Small intestine (tissue), 7 donors: ENCODE measurements around the gene IL5RA. TPM values are rescaled to one million over a fixed set of nuclear protein-coding genes. Genes with fewer than 3 reads are reported as not detected.
A peak's percentile ranks its signal among the peaks of the same experiment; 100 is the strongest.

Experiments
- DNase-seq, 2 donors: peaks; one replicate each; pipeline versions ENCODE4 v3.0.0 to v3.0.0-alpha.2; 2013
- FAIRE-seq: peaks from 2 replicates; lab custom pipeline; 2012; peaks lifted over from hg19 to GRCh38; lab: Jason Lieb, UNC
- H3K27ac ChIP-seq, 3 donors: one replicate each; pipeline ENCODE4 v1.5.1; 2013; ENCODE audit warnings: low read length in 2 of 3, mild to moderate bottlenecking in 2 of 3, control low read depth in 1 of 3, inconsistent platforms in 1 of 3, low read depth in 1 of 3, moderate library complexity in 1 of 3
- H3K27me3 ChIP-seq, 3 donors: one replicate each; pipeline ENCODE4 v1.6.1; 2013; ENCODE audit warnings: low read length in 3 of 3, inconsistent platforms in 1 of 3; ENCODE audit not compliant: control insufficient read depth in 3 of 3, insufficient read depth in 3 of 3
- H3K36me3 ChIP-seq, 3 donors: one replicate each; pipeline ENCODE4 v1.6.1; 2013; ENCODE audit warnings: low read length in 3 of 3, inconsistent platforms in 1 of 3, low read depth in 1 of 3, mild to moderate bottlenecking in 1 of 3, moderate library complexity in 1 of 3; ENCODE audit not compliant: control insufficient read depth in 3 of 3, insufficient read depth in 2 of 3
- H3K4me1 ChIP-seq, 3 donors: one replicate each; pipeline ENCODE4 v1.6.1; 2013; ENCODE audit warnings: low read length in 2 of 3, inconsistent platforms in 1 of 3, low read depth in 1 of 3, mild to moderate bottlenecking in 1 of 3, moderate library complexity in 1 of 3; ENCODE audit not compliant: control insufficient read depth in 3 of 3, insufficient read depth in 2 of 3
- H3K4me3 ChIP-seq, 3 donors: one replicate each; pipeline ENCODE4 v1.5.1; 2013; ENCODE audit warnings: low read length in 3 of 3, control low read depth in 1 of 3, inconsistent platforms in 1 of 3, low read depth in 1 of 3, mild to moderate bottlenecking in 1 of 3, moderate library complexity in 1 of 3
- H3K9me3 ChIP-seq, 2 donors: one replicate each; pipeline ENCODE4 v1.6.1; 2013; ENCODE audit warnings: low read depth in 1 of 2, low read length in 1 of 2; ENCODE audit not compliant: control insufficient read depth in 2 of 2, insufficient read depth in 1 of 2
- WGBS, 3 donors: extraction: QIAGEN DNeasy Blood & Tissue Kit; methylation state at CpG; one replicate each; pipeline ENCODE4 v1.1.7; 2013; 5-methylcytosine and 5-hydroxymethylcytosine counted together
- polyA plus RNA-seq, 4 donors: library from polyadenylated mRNA; stranded (reverse) in 3 of 4; unstranded in 1 of 4; fragments of 200-250 nt in 3 of 4; fragments of 120-200 nt in 1 of 4; gene quantifications; one replicate each; pipeline versions ENCODE4 v1.2.1 to v1.2.3, GENCODE V29; 2013
- donor health status: healthy with polysubstance abuse.
- donor health status: control.
- donor health status: control.
- donor health status: Bipolar disorder and iron deficiency.
- donor health status: healthy.

The IL5RA gene
- polyA plus RNA-seq, 4 donors = 0.09 to 0.81 (median 0.15) TPM; not detected in 1

DNA sequence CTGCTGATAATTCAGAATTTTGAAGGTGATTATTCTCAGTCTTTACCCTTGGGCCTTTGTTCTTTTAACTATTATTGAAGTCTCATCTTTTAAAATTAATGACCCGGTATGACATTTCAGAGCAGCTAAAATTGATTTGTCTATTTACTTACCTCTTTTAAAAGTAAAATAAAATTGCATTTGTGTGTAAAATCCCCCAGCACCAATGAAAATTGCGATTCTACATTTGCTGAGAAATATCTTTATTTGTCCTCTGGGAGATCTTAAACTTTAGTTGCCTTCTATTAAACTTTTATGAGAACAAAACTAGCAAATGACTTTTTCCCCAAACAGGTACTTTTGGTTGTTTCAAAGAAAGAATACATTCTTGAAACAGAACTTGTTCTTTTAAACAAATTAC lies 7.5 kb upstream of the IL5RA start:
- WGBS, 3 donors = 77 to 89% (median 83%) methylated on average over 2 of the region's 2 CpGs
- Histone ChIP-seq H3K4me3 (no peak overlapping the region), H3K27ac (no peak overlapping the region), H3K9me3 (no peaks in the 10 kb centered on the region), H3K36me3 (no peaks in the 10 kb centered on the region), H3K4me1 (no peaks in the 10 kb centered on the region), H3K27me3 (peaks cover 0 to 3% (median 0%) of the 10 kb centered on the region in 3 donors)
- DNase-seq (no peak), FAIRE-seq (no peak)

- WGBS, 3 donors = 38 to 62% (median 54%) methylated on average over 4 of the region's 4 CpGs
Measured at GRCh38 chr3:3113042-3113709, 3.0 kb upstream of the IL5RA start.

GRCh38 chr3:3110749-3111361 lies 681 bp upstream of the IL5RA start:
- Histone ChIP-seq H3K27me3 (no peaks in the 10 kb centered on the region), H3K4me1 (no peaks in the 10 kb centered on the region), H3K36me3 (no peaks in the 10 kb centered on the region), H3K27ac (no peak overlapping the region), H3K4me3 (no peak overlapping the region), H3K9me3 (no peaks in the 10 kb centered on the region)
- 42 to 61% (median 45%) methylated on average over 7 of the region's 7 CpGs for WGBS, 3 donors
- FAIRE-seq (no peak), DNase-seq (no peak)

More at GRCh38 chr3:3113042-3113709, 3.0 kb upstream of the IL5RA start:
- H3K9me3 ChIP-seq = no peaks in the 10 kb centered on the region
- FAIRE-seq (no peak), DNase-seq (no peak)
- no peak overlapping the region for H3K27ac ChIP-seq
- no peaks in the 10 kb centered on the region for H3K4me1 ChIP-seq
- H3K27me3 ChIP-seq = no peaks in the 10 kb centered on the region
- H3K36me3 ChIP-seq = no peaks in the 10 kb centered on the region
- H3K4me3 ChIP-seq = no peak overlapping the region

DNA sequence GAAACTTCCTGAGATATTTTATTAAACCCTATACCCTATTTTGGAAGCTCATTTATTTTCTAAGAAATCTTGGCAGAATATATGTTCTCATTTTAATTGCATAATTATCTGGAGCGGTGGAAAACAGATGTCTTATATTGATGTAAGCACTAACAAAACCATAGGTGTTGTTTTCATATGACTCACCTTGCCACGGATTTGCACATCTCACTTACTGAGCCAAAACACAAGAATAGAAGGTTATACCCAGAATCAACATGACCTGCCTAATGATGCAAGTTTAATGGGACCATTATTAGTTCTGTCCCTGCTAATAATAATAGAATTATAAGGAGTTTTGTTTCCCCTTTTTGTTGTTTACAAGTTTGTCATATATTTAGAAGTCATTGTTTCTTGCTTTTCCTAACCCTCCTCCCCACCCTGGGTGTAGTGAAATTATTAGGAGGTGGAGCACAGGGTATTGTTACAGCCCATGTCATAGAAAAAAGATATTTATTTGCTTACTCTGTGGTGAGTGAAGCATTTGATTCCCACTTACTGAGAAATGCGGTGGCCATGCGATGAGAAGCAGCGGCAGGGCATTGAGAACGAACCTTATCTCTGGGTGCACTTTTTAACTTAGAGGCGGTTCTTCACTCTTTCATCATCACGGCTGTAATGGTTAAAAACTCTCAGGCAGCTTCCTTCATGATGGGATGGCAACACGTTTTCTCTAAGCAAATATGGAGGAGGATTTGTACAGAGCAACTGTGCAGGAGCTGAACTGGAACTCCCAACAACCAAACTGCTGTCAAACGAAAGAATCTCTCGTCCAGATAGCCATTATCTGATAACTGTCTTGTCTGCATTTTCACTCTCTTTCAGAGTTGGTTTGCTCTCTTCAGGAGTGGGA lies 521 bp downstream of the IL5RA start:
- FAIRE-seq (no peak), DNase-seq (peak in 1 of 2 donors; percentile 4)
- H3K27ac ChIP-seq = peak overlapping the region in 1 of 3 donors; percentile 22
- H3K36me3 ChIP-seq = no peaks in the 10 kb centered on the region
- no peaks in the 10 kb centered on the region for H3K27me3 ChIP-seq
- no peaks in the 10 kb centered on the region for H3K4me1 ChIP-seq
- H3K9me3 ChIP-seq = no peaks in the 10 kb centered on the region
- no peak overlapping the region for H3K4me3 ChIP-seq
- 24 to 45% (median 33%) methylated on average over 11 of the region's 11 CpGs for WGBS, 3 donors

DNA sequence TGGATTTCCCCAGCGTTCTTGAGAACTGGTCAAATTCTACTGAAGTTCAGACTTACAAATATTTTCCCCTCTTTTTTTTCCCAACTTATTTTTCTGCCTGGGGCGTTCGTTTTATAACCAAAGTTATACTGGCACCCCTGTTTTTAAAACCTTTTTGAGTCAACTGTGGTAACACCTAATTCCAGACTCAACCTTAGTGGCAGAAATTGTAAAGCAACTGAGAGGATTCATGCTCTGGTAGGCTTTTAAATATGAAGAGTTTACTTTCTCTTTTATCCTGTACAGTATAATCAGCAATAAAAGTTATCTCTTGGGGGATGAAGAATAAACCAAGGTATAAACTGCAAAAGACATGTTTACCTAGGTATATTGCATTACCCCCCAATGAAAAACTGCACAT lies 2.3 kb downstream of the IL5RA start:
- FAIRE-seq = no peak
- 67 to 85% (median 73%) methylated on average over 3 of the region's 3 CpGs for WGBS, 3 donors
- H3K36me3 ChIP-seq = no peaks in the 10 kb centered on the region
- no peaks in the 10 kb centered on the region for H3K9me3 ChIP-seq
- H3K4me1 ChIP-seq = no peaks in the 10 kb centered on the region
- no peaks in the 10 kb centered on the region for H3K27me3 ChIP-seq
- H3K27ac ChIP-seq = no peak overlapping the region
- no peak overlapping the region for H3K4me3 ChIP-seq
- no peak for DNase-seq

GRCh38 chr3:3107181-3107580 lies 3.0 kb downstream of the IL5RA start:
- H3K4me1 ChIP-seq = no peaks in the 10 kb centered on the region
- 92 to 100% (median 96%) methylated on average over 3 of the region's 3 CpGs for WGBS, 3 donors

DNA sequence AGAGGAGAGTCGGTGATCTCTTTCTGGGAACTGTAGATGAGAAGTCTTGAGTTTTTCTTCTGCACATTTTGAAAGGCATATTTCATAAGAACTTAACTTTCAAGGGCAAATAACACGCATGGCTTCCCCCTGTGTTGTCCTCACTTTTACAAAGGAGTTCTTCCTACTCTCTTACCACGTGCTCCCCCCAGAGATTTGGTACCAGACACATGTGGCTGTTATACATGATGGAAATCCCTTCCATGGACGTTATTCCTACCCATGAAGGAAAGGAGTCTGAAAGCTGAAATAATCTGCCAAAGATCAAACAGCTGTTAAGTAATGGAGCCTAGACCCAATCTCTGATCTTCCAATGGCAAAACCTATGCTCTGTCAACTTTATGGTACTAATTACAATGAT lies 4.4 kb downstream of the IL5RA start:
- H3K36me3 ChIP-seq = no peaks in the 10 kb centered on the region
- FAIRE-seq = no peak
- no peak overlapping the region for H3K27ac ChIP-seq
- WGBS, 3 donors = 68 to 77% (median 68%) methylated on average over 4 of the region's 4 CpGs
- H3K9me3 ChIP-seq = no peaks in the 10 kb centered on the region
- no peak for DNase-seq
- no peak overlapping the region for H3K4me3 ChIP-seq
- H3K27me3 ChIP-seq = peaks cover 0 to 3% (median 0%) of the 10 kb centered on the region in 3 donors
- H3K4me1 ChIP-seq = no peaks in the 10 kb centered on the region

More at GRCh38 chr3:3107181-3107580, 3.0 kb downstream of the IL5RA start:
- Histone ChIP-seq H3K27me3 (peaks cover 0 to 3% (median 0%) of the 10 kb centered on the region in 3 donors), H3K36me3 (no peaks in the 10 kb centered on the region), H3K4me3 (no peak overlapping the region), H3K27ac (no peak overlapping the region), H3K9me3 (no peaks in the 10 kb centered on the region)
- FAIRE-seq (no peak), DNase-seq (no peak)

DNA sequence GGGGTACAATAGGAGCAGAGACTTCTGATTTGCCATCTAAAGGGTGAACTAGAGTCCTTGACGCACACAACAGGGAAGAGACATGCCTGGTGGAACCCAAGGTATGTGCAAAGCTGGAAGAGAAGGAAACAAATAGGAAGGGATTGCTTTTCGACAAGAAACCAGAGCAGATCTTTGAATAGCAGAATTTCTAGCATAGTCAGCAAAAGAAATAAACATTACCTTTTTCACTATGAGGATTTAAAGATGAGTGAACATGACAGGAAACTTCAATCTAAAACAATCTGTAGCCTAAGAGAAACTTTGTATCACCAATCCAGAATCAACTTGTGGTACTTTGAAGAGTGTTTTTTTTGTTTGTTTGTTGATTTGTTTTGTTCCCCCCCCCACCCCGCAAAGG lies 4.9 kb downstream of the IL5RA start:
- FAIRE-seq (no peak), DNase-seq (no peak)
- WGBS, 3 donors = 85 to 91% (median 89%) methylated on average over 3 of the region's 3 CpGs
- Histone ChIP-seq H3K4me3 (no peak overlapping the region), H3K9me3 (no peaks in the 10 kb centered on the region), H3K4me1 (no peaks in the 10 kb centered on the region), H3K27me3 (peaks cover 0 to 3% (median 0%) of the 10 kb centered on the region in 3 donors), H3K36me3 (no peaks in the 10 kb centered on the region), H3K27ac (no peak overlapping the region)
